T-helper 2 cell (primary cell): ENCODE data around the gene EBF4.
A peak's percentile ranks its signal among the peaks of the same experiment; 100 is the strongest.

Source experiments
- DNase-seq, 5 experiments: peaks; one replicate each; pipeline versions ENCODE4 v3.0.0 to v3.0.0-alpha.2; 2012 to 2022

Gene EBF4

DNA sequence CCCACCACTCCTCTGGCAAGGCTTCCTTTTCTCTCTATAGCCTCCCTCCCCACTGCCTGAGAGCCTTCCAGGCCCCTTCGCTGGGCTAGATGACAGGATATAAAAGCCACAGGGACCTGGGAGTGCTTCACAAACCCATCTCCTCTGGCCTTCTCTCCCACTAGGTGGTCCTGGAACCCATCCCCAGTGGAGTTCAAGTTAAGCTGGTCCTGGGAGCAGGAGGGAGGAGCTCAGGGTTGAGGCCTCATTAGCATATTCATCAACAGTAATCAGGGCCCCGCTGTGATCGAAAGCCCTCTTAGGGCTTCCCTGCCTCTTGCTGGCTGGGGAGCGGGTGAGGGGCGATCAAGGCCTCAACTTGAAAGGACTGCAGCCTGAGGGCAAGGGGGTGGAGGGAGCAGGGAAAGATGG lies 9.1 kb downstream of the EBF4 start:
- DNase-seq = no peak

- DNase-seq = no peak
These were observed 11.3 kb downstream of the EBF4 start for GRCh38 chr20:2703716-2704475.

- no peak for DNase-seq
These were observed 13.5 kb downstream of the EBF4 start for GRCh38 chr20:2705931-2706645.

DNA sequence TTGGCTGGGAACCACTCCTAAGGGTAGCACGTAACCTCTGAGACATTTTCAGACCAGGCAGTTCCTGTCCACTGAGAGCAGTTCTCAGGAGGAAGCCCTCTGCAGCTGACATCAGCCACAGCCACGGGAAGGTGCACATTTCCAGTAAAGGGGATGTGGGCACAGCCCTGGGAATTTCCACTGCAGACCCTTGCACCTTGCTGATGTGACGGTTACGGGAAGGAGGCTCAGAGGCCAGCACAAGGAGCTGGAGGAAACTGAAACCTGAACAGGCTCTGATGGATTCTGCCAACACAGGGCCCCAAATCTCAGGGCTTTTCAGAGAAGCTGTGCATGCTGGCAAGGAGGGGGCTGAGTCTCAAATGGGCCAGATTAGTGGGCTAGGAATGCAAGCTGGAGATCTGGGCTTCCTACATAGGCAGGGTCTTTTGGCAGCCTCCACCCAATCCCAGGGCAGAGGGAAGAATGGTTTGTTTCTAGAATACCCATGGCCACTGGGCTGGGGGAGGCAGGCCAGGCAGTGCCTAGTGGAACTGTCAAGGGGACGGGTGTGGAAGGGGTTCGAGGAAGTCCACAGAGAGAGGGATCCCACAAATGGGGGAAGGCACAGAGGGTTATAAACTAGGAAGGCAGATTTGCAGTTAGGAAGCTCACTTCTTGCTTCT lies 14.2 kb downstream of the EBF4 start:
- no peak for DNase-seq

GRCh38 chr20:2707353-2708072 lies 14.9 kb downstream of the EBF4 start:
- DNase-seq = no peak

GRCh38 chr20:2708073-2708415 lies 15.5 kb downstream of the EBF4 start:
- DNase-seq = no peak

- no peak for DNase-seq
These were observed 16.1 kb downstream of the EBF4 start for GRCh38 chr20:2708665-2709064.

GRCh38 chr20:2709205-2709981 lies 16.8 kb downstream of the EBF4 start:
- no peak for DNase-seq

GRCh38 chr20:2713285-2713684 lies 20.7 kb downstream of the EBF4 start:
- DNase-seq = peak in 2 of 5 experiments; percentile 22 to 42

GRCh38 chr20:2729251-2729713 lies 36.7 kb downstream of the EBF4 start:
- DNase-seq = peak in 2 of 5 experiments; percentile 18 to 49

DNA sequence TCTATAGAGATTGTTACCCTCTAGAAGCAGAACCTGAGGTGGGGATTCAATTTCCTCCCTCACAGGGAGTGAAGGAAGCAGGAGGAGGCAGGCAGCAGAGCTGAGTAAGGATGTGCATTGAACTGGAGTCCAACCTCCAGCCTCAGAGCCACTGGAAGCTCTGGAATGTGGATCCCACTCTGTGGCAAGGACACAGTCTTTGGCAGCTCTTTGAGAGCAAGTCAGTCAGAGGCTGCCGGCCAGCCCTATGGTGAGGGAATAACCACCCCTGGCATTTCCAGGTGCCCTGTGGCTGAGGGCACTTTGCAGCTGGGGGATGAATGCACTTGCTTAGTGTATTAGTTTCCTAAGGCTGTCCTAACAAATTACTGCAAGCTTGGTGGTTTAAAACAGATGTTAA lies 37.2 kb downstream of the EBF4 start:
- DNase-seq = no peak

DNA sequence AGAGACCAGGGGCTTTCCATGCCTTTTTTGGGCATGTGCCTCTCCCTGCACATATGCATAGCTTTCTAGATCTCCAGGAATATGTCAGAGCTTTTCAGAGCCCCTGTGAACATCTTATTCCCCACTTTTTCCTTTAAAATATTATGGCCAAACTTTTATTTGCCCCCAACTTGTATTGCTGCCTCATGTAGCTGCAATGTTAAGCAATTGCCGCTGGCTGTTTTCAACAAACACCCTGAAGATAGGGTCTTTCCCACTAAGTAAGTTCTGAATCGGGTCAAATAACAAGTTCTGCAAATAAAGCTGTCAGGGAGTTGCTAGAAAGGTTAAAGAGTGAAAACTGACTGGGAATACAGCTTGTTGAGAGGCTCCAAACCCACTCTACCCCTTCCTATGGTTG lies 42.3 kb downstream of the EBF4 start:
- DNase-seq = no peak

- no peak for DNase-seq
These were observed 43.9 kb downstream of the EBF4 start for GRCh38 chr20:2736441-2736840.

DNA sequence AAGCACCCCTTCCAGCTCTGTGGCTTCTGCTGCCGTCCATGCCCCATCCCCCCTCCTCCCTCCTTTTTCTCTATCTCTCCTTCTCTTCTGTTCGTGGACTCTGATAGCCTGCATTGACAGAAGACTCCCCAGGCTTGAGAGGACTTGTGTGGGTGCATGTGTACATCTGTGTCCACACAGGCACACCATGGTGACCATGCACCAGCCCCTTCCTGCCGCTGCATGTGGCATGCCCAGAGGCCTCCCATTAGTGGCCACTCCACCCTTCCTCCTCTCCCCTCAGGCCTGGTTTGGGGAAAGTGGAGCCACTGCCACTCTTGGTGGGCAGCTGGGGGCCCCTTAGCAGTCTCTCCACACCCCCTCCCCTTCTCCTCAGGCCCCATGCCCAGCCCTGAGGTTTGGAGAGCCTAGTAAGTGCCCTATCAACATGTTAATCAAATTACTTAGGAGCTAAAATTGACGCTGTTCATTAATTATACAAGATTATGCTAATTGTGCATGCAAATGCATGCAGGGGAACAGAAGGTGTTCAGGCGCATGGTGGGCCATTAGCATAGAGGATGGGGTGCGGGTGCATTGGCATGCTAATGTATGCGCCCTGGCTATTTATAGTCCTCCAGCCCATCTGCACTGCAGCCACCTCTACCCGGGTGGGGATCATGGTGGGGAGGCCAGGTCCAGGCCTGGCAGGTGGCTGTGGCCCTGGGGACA lies 45.9 kb downstream of the EBF4 start:
- DNase-seq = no peak

DNA sequence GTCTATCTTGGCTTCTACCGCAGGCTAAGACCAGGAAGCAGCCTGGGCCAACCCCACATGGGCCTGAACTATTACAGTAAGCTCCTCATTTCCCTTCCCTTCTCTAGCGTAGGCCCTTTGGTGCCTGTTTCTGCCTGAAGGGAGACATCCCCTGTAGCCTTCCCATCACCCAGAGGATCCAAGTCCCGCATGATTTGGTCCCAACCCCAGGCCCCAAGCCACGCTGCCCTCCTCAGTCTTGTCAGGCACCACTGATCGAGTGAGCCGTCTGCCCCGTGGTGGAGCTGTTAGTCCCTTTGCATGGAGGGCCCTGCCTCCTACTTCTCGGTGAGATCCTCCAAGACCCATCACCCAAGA lies 46.4 kb downstream of the EBF4 start:
- no peak for DNase-seq

- no peak for DNase-seq
These were observed 48.1 kb downstream of the EBF4 start for GRCh38 chr20:2740702-2741101.

DNA sequence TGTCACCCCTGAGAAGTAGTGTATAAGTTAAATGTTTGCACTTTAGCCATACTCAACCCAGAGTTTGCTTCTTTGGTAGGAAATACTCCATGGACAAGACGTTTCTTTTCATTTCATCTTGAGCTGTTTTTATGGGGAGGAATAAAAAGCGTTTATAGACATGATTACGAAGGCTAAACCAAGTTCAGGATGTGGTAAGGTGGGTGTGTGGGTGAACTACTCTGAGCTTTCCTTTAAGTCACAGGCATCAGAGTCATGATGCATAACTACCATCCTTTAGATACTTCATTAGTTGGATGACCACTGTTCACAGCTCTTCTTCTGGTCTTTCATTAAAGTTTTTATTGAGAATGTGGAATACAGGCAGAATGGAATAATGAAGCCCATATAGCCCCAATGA lies 48.9 kb downstream of the EBF4 start:
- DNase-seq = peak in 2 of 5 experiments; percentile 59 to 84

- peak in 1 of 5 experiments; percentile 22 for DNase-seq
These were observed 49.3 kb downstream of the EBF4 start for GRCh38 chr20:2741881-2742280.

GRCh38 chr20:2742431-2742830 lies 49.9 kb downstream of the EBF4 start:
- no peak for DNase-seq

- peak in 4 of 5 experiments; percentile 58 to 73 (median 62) for DNase-seq
These were observed 50.5 kb downstream of the EBF4 start for GRCh38 chr20:2742934-2743559.
